ENCODE measurements around the gene VENTX.

The VENTX gene

DNA sequence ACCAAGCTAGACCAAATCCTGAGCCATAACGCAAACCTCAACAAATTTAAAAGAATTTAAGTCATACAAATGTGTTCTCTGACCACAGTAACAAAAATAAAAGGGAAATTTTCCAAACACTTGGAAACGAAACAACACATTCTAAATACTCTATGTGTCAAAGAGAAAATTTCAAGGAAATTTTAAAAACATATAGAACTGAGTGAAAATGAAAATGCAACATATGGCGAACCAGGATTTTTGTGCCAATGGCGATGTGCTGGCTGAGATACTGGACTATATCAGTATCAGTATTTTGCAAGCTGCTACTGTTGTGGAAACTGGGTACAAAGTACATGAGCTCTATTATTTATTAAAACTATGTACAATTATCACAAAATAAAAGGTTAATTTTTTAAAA lies 43.5 kb upstream of the VENTX start:
- no peak for DNase-seq (ENCODE audit: low read depth, low spot score)
- ChIA-PET POLR2A (no interaction called here), CTCF (no interaction called here)
- no peak overlapping the region for H3K4me3 ChIP-seq (ENCODE audit: low read depth, low read length)
- TF ChIP-seq, protein P1, sequence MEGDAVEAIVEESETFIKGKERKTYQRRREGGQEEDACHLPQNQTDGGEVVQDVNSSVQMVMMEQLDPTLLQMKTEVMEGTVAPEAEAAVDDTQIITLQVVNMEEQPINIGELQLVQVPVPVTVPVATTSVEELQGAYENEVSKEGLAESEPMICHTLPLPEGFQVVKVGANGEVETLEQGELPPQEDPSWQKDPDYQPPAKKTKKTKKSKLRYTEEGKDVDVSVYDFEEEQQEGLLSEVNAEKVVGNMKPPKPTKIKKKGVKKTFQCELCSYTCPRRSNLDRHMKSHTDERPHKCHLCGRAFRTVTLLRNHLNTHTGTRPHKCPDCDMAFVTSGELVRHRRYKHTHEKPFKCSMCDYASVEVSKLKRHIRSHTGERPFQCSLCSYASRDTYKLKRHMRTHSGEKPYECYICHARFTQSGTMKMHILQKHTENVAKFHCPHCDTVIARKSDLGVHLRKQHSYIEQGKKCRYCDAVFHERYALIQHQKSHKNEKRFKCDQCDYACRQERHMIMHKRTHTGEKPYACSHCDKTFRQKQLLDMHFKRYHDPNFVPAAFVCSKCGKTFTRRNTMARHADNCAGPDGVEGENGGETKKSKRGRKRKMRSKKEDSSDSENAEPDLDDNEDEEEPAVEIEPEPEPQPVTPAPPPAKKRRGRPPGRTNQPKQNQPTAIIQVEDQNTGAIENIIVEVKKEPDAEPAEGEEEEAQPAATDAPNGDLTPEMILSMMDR (IDR thresholded peaks at IDR 0.05; ENCODE audit: insufficient read depth, low read length, missing control alignments), result no peak

GRCh38 chr10:133195096-133195495 lies 42.6 kb upstream of the VENTX start:
- CTCF ChIA-PET, result no interaction called here
- POLR2A ChIA-PET, result no interaction called here
- DNase-seq (ENCODE audit: low read depth, low spot score), result no peak
- H3K4me3 ChIP-seq (ENCODE audit: low read depth, low read length), result no peak overlapping the region
- TF ChIP-seq, protein P1 (IDR thresholded peaks at IDR 0.05; ENCODE audit: insufficient read depth, low read length, missing control alignments), result no peak

DNA sequence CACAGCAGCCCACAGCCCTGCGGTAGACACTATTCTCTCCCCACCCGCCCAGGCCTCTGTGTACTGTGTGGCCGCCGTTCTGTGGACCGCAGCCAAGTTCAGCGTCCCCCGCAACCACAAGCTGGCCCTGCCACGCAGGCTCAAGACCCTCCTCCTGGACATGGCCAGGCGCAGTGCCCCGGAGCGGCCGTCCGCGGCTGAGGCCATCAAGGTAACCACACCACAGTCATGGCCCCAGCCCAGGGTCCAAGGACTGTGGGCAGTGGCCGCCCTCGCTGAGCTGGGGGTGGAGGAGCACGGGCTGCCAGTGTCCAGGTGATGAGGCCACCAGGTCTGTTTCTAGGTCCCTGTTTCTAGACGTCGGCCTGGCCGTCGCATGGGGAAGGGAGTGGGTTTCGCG lies 42.0 kb upstream of the VENTX start:
- no peak for DNase-seq (ENCODE audit: low read depth, low spot score)
- TF ChIP-seq, protein P1 (IDR thresholded peaks at IDR 0.05; ENCODE audit: insufficient read depth, low read length, missing control alignments), result no peak
- ChIA-PET CTCF (no interaction called here), POLR2A (no interaction called here)
- no peak overlapping the region for H3K4me3 ChIP-seq (ENCODE audit: low read depth, low read length)

DNA sequence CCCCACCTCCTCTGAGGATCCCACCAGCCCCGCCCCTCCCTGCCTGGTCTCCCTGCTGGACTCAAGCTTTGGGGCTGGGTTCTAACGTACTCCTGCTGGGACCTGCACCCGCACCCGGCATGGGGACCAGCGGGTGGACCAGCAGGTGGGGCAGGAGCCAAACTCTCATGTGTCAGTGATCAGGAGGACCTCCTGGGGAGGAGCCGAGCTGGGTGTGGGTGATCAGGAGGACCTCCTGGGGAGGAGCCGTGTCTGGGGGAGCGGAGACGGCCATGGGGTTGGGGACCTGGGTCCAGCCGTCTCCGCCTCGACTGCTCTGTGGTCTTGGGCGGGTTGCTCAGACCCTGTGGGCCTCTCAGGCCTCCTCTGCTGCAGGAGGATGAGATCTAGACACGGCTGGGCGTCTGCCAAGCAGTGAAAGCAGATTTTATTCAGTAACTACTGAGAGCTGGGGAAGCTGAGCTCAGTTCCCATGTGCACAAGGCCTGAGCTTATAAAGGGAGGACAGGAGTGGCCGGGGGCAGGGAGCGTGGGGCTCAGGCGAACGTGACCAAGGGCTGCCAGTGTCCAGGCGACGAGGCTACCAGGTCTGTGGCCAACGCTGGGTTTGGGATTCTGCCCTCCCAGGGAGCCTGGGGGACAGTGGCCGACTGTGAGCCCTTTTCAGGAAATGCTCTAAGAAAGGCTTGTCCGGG lies 41.3 kb upstream of the VENTX start:
- POLR2A ChIA-PET, result no interaction called here
- no peak overlapping the region for H3K4me3 ChIP-seq (ENCODE audit: low read depth, low read length)
- CTCF ChIA-PET, result interaction anchor here (1.1 kb wide), 1 partner anchor 133 kb away, joined by 3 read pairs; no protein-coding TSS in a partner anchor
- TF ChIP-seq, protein P1 (IDR thresholded peaks at IDR 0.05; ENCODE audit: insufficient read depth, low read length, missing control alignments), result no peak
- DNase-seq (ENCODE audit: low read depth, low spot score), result no peak

GRCh38 chr10:133196936-133197758 lies 40.5 kb upstream of the VENTX start:
- DNase-seq (ENCODE audit: low read depth, low spot score), result no peak
- H3K4me3 ChIP-seq (ENCODE audit: low read depth, low read length), result no peak overlapping the region
- POLR2A ChIA-PET, result no interaction called here
- CTCF ChIA-PET, result interaction anchor here (1.1 kb wide), 1 partner anchor 133 kb away, joined by 3 read pairs; no protein-coding TSS in a partner anchor
- TF ChIP-seq, protein P1 (IDR thresholded peaks at IDR 0.05; ENCODE audit: insufficient read depth, low read length, missing control alignments), result no peak

DNA sequence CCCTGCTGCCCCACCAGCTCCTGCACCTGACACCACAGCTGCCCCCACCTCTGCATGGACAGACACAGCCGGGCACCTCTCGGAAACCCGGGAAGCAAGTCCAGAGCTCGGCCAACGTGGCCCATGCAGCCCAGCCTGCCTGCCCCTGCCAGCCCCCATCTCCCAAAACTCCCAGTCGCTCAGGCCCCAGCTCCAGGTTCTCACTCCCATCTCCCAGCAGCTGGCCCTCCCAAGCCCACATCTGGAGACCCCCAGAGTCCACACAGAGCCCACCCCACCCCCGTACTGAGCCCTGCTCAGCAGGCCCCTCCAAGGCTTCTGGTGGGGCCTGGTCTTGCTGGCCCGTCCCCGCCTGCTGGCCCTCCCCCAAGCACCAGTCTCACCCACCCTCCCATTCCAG lies 39.9 kb upstream of the VENTX start:
- TF ChIP-seq, protein P1 (IDR thresholded peaks at IDR 0.05; ENCODE audit: insufficient read depth, low read length, missing control alignments), result no peak
- H3K4me3 ChIP-seq (ENCODE audit: low read depth, low read length), result no peak overlapping the region
- no peak for DNase-seq (ENCODE audit: low read depth, low spot score)
- ChIA-PET CTCF (no interaction called here), POLR2A (no interaction called here)
